Measurements from ENCODE around the gene LRIT2.

- TF ChIP-seq CTCF (IDR thresholded peaks at IDR 0.05): no peak
- no peak for TF ChIP-seq ZFX (IDR thresholded peaks at IDR 0.05; ENCODE audit: borderline replicate concordance)
These were observed 49.0 kb downstream of the LRIT2 start for GRCh38 chr10:84176351-84176750.
